ENCODE data around the gene GTF2H4.
"Not testable (repeated sequence)": the region's sequence is repeated elsewhere in the genome, so short reads cannot be mapped to it uniquely, and the experiment has no call there.

Gene GTF2H4

GRCh38 chr6:30895343-30895742, 12.7 kb upstream of the GTF2H4 start:
- no peak for DNase-seq

- no peak for DNase-seq
Observed at GRCh38 chr6:30896541-30896940, 11.5 kb upstream of the GTF2H4 start.

- DNase-seq: no peak
Observed at GRCh38 chr6:30897882-30898281, 10.1 kb upstream of the GTF2H4 start.

- no peak for DNase-seq
Observed at GRCh38 chr6:30898750-30899360, 9.2 kb upstream of the GTF2H4 start.

- DNase-seq: no peak
Observed at GRCh38 chr6:30900863-30901417, 7.1 kb upstream of the GTF2H4 start.

GRCh38 chr6:30901436-30901835, 6.6 kb upstream of the GTF2H4 start:
- no peak for DNase-seq

- DNase-seq: not testable (repeated sequence)
Observed at GRCh38 chr6:30902196-30902595, 5.8 kb upstream of the GTF2H4 start.

- DNase-seq: no peak
Observed at GRCh38 chr6:30902709-30903108, 5.3 kb upstream of the GTF2H4 start.

- no peak for DNase-seq
Observed at GRCh38 chr6:30903236-30903635, 4.8 kb upstream of the GTF2H4 start.

- not testable (repeated sequence) for DNase-seq
Observed at GRCh38 chr6:30907290-30907757, 683 bp upstream of the GTF2H4 start.

GRCh38 chr6:30908700-30909099, 693 bp downstream of the GTF2H4 start:
- DNase-seq: no peak

- DNase-seq: not testable (repeated sequence)
Observed at GRCh38 chr6:30910473-30910872, 2.5 kb downstream of the GTF2H4 start.

- no peak for DNase-seq
Observed at GRCh38 chr6:30912746-30913520, 4.9 kb downstream of the GTF2H4 start.

- DNase-seq: no peak
Observed at GRCh38 chr6:30913721-30914075, 5.7 kb downstream of the GTF2H4 start.

GRCh38 chr6:30914076-30914853, 6.3 kb downstream of the GTF2H4 start, which contains the start of gene VARS2:
Gene VARS2, plus strand, starts transcription at chr6:30914238. Its CDS starts 599 bp downstream, at chr6:30914837.
- DNase-seq: peak; percentile 92

GRCh38 chr6:30914854-30915590, 7.0 kb downstream of the GTF2H4 start:
- DNase-seq: no peak

- DNase-seq: peak; percentile 50
Observed at GRCh38 chr6:30915591-30915946, 7.6 kb downstream of the GTF2H4 start.

GRCh38 chr6:30917041-30917440, 9.0 kb downstream of the GTF2H4 start:
- DNase-seq: no peak

GRCh38 chr6:30917487-30917886, 9.5 kb downstream of the GTF2H4 start:
- no peak for DNase-seq

GRCh38 chr6:30918670-30919069, 10.7 kb downstream of the GTF2H4 start:
- no peak for DNase-seq

- no peak for DNase-seq
Observed at GRCh38 chr6:30922447-30922852, 14.4 kb downstream of the GTF2H4 start.

GRCh38 chr6:30924040-30924627, 16.1 kb downstream of the GTF2H4 start:
- DNase-seq: not testable (repeated sequence)
